Gastrocnemius medialis (tissue), 4 donors: ENCODE data around the gene ADAMTSL2. TPM values are rescaled to one million over a fixed set of nuclear protein-coding genes. Genes with fewer than 3 reads are reported as not detected.

Source experiments
- ATAC-seq, 2 donors: fragments of 150-250 bp; one replicate each; pipeline ENCODE4 v1.9.1; 2016
- DNase-seq, 2 donors: peaks; one replicate each; pipeline ENCODE4 v3.0.0-alpha.2; 2019
- H3K27ac ChIP-seq, 4 donors: fragments of 200-600 bp; sonication (generic); 1 replicate in 1 of 4; 2 replicates in 3 of 4; pipeline ENCODE4 v1.5.1; 2016 to 2018; ENCODE audit warnings: mild to moderate bottlenecking in 2 of 4, moderate library complexity in 1 of 4
- H3K27me3 ChIP-seq, 3 donors: fragments of 200-600 bp; sonication (generic) in 2 of 3; 1 replicate in 1 of 3; 2 replicates in 2 of 3; pipeline versions ENCODE4 v1.5.1 to v1.6.0; 2016 to 2019; ENCODE audit warnings: mild to moderate bottlenecking in 1 of 3, moderate library complexity in 1 of 3
- H3K36me3 ChIP-seq, 2 donors: fragments of 200-600 bp; sonication (generic) in 1 of 2; one replicate each; pipeline ENCODE4 v1.5.1; 2017 to 2018
- H3K4me1 ChIP-seq, 2 donors: fragments of 200-600 bp; sonication (generic) in 1 of 2; one replicate each; pipeline ENCODE4 v1.5.1; 2016 to 2017; ENCODE audit warnings: mild to moderate bottlenecking in 2 of 2
- H3K4me3 ChIP-seq, 4 donors: fragments of 200-600 bp; sonication (generic) in 3 of 4; 1 replicate in 1 of 4; 2 replicates in 3 of 4; pipeline ENCODE4 v1.5.1; 2016 to 2019; ENCODE audit warnings: mild to moderate bottlenecking in 2 of 4
- H3K9me3 ChIP-seq, 3 donors: fragments of 200-600 bp; sonication (generic) in 2 of 3; 1 replicate in 1 of 3; 2 replicates in 2 of 3; pipeline ENCODE4 v1.5.1; 2016 to 2019
- CTCF ChIP-seq, 5 experiments: fragments of 450-650 bp in 3 of 5; fragments of 200-600 bp in 2 of 5; sonication (generic) in 2 of 5; IDR thresholded peaks in 4 of 5; conservative IDR thresholded peaks in 1 of 5; 1 replicate in 4 of 5; 2 replicates in 1 of 5; pipeline ENCODE4 v1.5.1; 2016 to 2019; ENCODE audit warnings: antibody characterized with exemption in 5 of 5, mild to moderate bottlenecking in 3 of 5, moderate library complexity in 3 of 5
- POLR2A ChIP-seq, 2 donors: fragments of 450-650 bp; IDR thresholded peaks; one replicate each; pipeline ENCODE4 v1.6.1; 2017; ENCODE audit warnings: antibody characterized with exemption in 2 of 2, mild to moderate bottlenecking in 2 of 2, moderate library complexity in 2 of 2
- in situ Hi-C, 4 donors: fragments of 200-750 bp; cut with MboI; loops; one replicate each; pipeline versions ENCODE4 v1.15.0 to v1.8.0; 2017; ENCODE audit warnings: low sequenced_read_pairs in 4 of 4
- intact Hi-C: fragments of 100-400 bp; cut with DNase I; formaldehyde crosslinking; loops from one replicate; pipeline ENCODE4 v1.15.1; 2023; ENCODE audit warnings: low total_unique reads
- total RNA-seq, 4 donors: library from RNA; depleted of rRNA; stranded (reverse); fragments of >200 nt; gene quantifications; one replicate each; pipeline versions ENCODE4 v1.1.0 to v1.2.3, GENCODE V29; 2016

ADAMTSL2 gene
- total RNA-seq, 4 donors from 2014 or later: 0.10 to 1.8 (median 0.44) TPM

GRCh38 chr9:133622555-133622954 is 88.1 kb downstream of the ADAMTSL2 start:
- no peaks in the 10 kb centered on the region for H3K4me1 ChIP-seq
- H3K27ac ChIP-seq: no peak overlapping the region
- in situ Hi-C loops (no loop called here), intact Hi-C loops (no loop called here)
- TF ChIP-seq CTCF (IDR thresholded peaks at IDR 0.05 in 4 of 5, conservative IDR thresholded peaks at IDR 0.05 in 1 of 5): no peak
- no peak for TF ChIP-seq POLR2A (IDR thresholded peaks at IDR 0.05)
- no peaks in the 10 kb centered on the region for H3K9me3 ChIP-seq
- no peak overlapping the region for H3K4me3 ChIP-seq
- H3K27me3 ChIP-seq: peaks cover 4 to 20% (median 18%) of the 10 kb centered on the region in 3 donors
- no peaks in the 10 kb centered on the region for H3K36me3 ChIP-seq
- ATAC-seq (no peak), DNase-seq (no peak)

Other genes with a start within 250 kb of the ADAMTSL2 start
- 10 to 100 TPM; 13.4 to 34.2 (median 28.0) TPM for gene SURF6, start 198.5 kb upstream of the ADAMTSL2 start, total RNA-seq
- 10 to 100 TPM in 3 of 4 donors, 1 to 10 TPM in 1; 8.5 to 23.4 (median 13.0) TPM for gene MED22, start 186.6 kb upstream of the ADAMTSL2 start, total RNA-seq
- gene RPL7A, start 186.5 kb upstream of the ADAMTSL2 start, total RNA-seq: 1,000 to 10,000 TPM; 1,001 to 1,630 (median 1,510) TPM
- 10 to 100 TPM; 33.8 to 68.9 (median 56.0) TPM for gene SURF1, start 178.2 kb upstream of the ADAMTSL2 start, total RNA-seq
- gene SURF2, start 178.2 kb upstream of the ADAMTSL2 start, total RNA-seq: 10 to 100 TPM; 14.3 to 26.4 (median 24.8) TPM
- 10 to 100 TPM; 62.9 to 98.4 (median 73.4) TPM for gene SURF4, start 158.6 kb upstream of the ADAMTSL2 start, total RNA-seq
- 1 to 10 TPM in 2 of 4 donors, under 1 TPM in 1, not detected in 1; 0.35 to 1.4 (median 1.1) TPM for gene STKLD1, start 158.3 kb upstream of the ADAMTSL2 start, total RNA-seq
- 10 to 100 TPM; 26.1 to 42.5 (median 34.6) TPM for gene REXO4, start 116.7 kb upstream of the ADAMTSL2 start, total RNA-seq
- 1 to 10 TPM; 1.0 to 2.2 (median 1.4) TPM for gene ADAMTS13, start 112.3 kb upstream of the ADAMTSL2 start, total RNA-seq
- 10 to 100 TPM in 2 of 4 donors, 1 to 10 TPM in 2; 7.0 to 28.3 (median 10.1) TPM for gene CACFD1, start 74.7 kb upstream of the ADAMTSL2 start, total RNA-seq
- gene SLC2A6, start 55.6 kb upstream of the ADAMTSL2 start, total RNA-seq: 1 to 10 TPM in 2 of 4 donors, under 1 TPM in 2; 0.41 to 2.4 (median 1.4) TPM
- gene MYMK, start 9.7 kb upstream of the ADAMTSL2 start, total RNA-seq: not detected
- gene FAM163B, start 74.7 kb downstream of the ADAMTSL2 start, total RNA-seq: not detected
- gene DBH, start 101.7 kb downstream of the ADAMTSL2 start, total RNA-seq: not detected
- gene SARDH, start 203.6 kb downstream of the ADAMTSL2 start, total RNA-seq: 1 to 10 TPM in 1 of 4 donors, under 1 TPM in 3; 0.39 to 2.9 (median 0.59) TPM